CD4-positive, alpha-beta T cell treated with Interleukin-4 for 1 hour (primary cell): Measurements from ENCODE around the gene FBN1.

ENCODE experiments used
- DNase-seq, 2 donors: peaks; one replicate each; pipeline ENCODE4 v3.0.0-alpha.2; 2020 to 2022

The FBN1 gene

DNA sequence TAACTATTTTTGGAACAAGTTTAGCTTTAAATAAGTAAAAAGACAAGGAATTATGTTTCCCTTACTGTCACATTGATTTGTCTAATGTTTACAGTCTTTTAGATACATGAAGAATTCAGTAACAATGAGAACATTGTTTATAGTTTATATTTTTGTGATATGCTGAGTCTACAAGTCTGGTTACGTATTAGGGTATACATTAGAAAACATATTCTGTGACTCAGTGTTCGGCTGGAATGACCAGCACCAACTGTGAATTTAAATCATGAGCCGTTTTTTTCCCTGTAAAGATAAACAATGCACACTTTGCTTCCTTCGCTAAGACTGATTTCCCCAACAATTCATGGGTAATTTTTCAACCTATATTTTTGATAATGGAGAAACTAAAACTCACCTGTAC, 182.8 kb downstream of the FBN1 start:
- DNase-seq: no peak

DNA sequence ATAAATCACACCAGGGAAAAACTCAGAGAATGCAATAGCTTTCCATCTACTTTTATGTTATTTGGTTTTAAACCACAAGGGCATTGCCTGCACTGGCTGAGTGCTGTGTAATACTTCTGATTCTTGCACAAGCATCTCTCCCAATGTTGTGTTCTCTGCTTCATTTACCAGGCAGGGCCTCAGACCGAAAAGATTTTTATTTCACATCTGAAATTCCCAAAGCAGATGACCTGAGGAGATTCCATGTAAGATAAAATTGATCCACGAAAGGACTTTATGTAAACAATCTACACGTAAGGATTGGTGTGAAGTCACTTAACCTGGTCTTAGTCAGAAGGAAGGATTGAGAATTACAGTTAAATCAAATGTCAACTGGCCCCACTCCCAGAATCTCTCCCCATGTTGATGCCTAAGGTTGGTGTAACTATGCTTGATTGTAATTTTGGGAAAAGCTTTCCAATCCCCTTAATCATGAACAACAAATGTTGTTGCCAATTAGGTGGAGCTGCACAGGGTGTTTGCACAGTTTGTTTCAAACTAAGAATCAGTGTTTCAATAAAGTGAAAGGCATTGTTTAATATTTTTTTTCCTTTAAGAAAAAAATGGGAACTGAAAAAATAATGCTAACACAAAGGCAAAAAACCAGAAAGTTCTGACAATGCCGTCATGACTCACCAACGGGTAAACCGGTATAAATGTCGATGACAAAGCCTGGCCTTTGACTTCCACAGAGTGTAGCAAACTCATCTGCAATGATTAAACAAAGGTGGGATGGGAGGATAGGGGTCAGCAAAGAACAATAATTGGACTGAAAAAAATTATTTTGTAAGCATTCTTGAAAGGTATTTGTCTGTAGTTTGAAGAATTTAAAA, 185.7 kb downstream of the FBN1 start:
- DNase-seq: no peak

DNA sequence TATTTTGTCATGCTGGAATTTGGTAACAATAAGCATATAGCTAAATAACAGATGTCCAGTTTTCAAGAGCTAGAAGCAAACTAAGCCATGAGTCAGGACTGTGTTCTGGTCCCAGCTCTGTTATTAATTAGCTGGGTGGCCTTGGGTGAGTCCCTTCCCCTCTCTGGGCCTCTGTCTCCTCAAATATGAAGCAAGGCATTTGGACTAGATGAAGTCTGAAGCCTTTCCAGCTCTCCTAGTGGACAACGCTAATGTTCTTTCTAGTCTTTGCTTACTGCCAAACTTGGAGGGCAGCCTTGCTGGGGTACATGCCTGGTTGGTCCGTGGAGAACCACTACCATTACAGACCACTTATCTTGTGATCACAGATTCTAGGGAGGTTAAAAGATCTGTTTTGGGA, 186.6 kb downstream of the FBN1 start:
- no peak for DNase-seq

DNA sequence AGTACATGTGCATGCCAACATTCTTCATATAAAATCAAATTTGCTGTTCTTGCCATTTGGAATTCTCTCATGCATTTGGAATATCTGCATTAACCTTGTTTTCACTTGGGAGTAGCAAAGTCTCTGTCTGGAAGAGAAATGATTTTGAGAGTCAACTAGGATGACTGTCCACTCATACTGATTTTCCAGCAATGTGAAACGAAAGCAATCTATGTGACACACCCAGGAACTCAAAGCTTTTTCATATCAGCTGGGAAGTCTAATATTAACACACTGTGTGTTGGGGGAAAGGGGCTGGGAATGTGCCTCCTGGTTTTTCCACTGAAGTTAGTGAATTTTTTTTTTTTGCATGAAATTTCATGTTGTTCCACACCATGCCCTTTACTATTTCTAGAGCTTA, 189.4 kb downstream of the FBN1 start:
- no peak for DNase-seq

DNA sequence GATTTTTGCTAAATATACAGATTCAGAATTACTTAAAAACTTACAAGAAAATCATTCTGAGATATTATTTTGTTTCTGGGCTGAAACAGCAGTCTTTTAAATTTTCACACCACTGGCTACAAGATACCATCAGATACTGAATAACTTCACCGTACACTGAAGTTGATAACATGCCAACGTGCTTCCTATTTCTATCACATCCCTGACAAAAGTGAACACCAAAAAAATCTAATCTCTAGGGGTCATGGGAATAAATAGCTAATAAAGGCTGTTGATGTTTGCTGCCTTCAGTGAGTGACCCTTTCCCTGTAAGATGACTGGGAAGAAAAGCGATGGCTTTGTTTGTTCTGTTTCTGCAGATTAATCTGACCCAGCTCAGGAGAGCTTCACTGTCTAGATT, 193.8 kb downstream of the FBN1 start:
- DNase-seq: no peak

DNA sequence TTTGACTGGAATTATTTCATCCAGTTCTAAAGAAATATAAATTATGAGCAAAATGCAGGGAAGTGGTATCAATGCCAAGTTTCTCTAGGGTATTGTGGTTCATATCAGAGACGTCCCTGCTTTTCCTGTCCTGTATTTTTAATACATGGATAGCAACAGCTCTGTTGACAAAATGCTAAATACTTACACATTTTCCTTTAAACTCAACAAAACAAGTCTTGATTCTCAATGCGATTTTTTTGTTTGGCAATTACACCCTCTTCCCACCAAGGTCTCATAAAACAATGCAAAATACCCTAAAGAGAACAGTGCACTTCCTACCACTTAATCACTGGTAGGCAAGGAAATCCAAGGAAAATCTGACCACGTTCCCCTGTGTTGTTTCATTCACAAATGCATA, 194.3 kb downstream of the FBN1 start:
- no peak for DNase-seq

DNA sequence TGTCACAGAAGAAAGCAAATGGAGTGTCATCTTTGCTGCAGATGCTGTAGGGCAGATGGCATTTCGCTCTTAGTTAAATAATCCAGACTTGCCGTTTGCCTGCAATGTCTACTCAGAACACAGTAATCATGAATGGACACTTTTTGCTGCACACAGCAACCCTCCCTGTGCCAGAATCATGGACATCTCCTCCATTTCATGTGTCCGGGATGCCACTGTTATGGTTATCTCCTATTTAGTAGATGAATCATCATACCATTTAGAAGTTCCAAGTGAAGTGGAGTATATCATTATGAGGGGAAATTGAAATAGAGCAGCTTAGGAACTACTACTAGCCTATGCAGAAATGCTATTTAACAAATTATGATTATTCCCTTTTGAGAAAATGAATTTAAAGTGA, 195.8 kb downstream of the FBN1 start:
- no peak for DNase-seq

DNA sequence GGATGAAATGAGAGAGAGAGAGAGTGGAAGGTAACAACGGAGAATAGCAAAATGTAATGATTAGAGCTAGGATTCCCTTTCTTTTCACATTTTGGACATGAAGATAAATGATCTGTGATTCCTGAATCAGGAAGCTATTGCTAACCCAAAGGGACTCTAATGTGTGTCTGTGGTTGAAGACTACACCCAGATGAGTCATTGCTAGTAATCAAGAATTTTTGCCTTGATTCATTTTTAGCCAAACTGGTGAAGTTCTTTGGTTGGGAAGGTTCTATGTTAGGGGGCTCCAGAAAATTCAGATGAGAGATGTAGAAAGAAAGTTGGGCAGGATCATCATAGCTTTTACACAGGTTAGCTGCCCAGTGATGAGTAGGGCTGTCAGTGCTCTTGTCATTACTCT, 197.9 kb downstream of the FBN1 start:
- no peak for DNase-seq

DNA sequence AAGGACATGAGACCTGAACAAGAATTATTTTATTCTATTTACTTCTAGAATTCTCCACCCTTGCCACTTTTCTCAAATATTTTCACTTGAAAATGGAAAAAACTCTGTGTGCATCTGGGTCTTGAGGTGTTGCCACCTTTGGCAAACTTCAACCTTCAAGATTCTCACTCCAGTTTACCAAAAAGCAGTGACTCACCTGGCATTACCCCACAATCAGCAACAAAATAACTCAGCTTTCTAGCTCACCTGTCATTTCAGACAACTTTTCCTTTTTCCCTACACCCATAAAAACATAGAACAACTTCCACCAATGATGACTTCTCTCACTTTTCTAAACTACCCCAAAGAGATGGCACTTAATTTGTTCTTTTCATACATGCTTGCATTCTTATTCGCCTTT, 198.5 kb downstream of the FBN1 start:
- DNase-seq: no peak

DNA sequence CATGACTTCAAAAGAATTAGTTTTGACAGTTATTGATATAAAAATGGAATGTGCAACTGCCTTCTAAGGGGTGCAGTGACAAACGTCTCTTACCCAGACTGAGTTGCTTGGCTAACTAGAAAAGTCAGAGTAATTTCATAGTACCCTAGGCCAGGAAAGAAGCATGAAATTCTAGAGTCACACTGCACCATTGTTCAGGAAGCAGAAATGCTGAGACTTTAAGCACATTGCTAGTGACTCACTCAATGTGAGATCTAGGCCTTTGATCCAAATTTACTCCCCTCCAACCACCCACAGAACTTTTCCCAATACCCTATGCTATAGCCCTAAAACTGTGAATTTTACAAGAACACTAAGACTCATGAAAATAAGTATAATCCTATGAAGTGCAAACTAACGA, 203.5 kb downstream of the FBN1 start:
- DNase-seq: no peak

DNA sequence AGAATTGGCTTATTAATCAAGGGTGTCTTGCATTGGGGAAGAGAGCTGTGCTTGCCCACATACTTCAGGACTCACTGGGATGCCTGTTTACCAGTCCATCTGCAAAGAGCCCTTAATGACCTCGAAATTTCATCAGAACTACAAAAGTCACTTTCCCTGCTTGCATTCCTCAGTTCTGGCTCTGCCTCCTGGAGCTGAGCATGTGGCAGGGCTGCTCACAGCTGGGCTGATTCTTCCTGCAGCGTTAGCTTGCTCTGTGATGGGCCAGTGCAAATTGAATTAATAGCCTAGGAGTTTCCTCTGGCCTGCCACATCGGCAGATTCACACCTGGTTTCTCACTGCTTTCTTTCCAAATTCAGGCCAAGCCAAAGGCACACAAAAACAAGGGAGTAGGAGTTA, 205.4 kb downstream of the FBN1 start:
- no peak for DNase-seq

DNA sequence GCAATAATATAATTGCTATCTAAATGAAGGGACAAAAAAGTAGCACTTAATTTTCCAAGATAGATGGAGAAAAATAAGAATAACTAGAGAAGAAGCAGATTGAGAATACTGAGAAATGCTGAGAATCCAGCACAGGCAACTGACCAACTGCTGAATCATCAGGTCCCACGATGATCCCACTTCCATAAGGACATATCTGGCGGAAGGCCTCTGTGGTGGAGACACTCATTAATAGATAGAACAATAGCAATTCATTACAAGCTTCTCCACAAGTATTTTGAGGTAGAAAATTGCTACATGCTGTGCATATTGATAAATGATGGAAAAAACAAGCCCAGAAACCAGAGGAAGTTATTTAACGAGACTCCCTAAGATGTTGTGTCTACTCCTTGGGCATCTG, 208.3 kb downstream of the FBN1 start:
- no peak for DNase-seq

DNA sequence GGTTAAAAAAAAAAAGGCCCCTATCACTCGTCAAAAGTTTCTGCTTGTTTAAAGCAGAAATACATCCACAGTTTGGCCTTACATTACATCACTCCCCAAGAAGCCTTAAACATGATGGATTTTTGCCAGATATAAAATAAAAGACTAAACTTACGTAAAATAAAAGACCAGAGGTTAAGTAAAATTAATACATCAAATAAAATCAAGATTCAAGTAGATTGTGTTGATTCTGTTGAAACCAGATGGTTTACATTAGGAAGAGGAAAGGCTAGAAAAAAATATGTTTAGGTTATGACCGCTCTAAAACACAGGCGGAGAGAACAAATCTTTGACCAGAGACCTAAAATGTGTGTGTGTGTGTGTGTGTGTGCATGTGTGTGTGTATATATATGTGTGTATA, 210.2 kb downstream of the FBN1 start:
- DNase-seq: no peak

DNA sequence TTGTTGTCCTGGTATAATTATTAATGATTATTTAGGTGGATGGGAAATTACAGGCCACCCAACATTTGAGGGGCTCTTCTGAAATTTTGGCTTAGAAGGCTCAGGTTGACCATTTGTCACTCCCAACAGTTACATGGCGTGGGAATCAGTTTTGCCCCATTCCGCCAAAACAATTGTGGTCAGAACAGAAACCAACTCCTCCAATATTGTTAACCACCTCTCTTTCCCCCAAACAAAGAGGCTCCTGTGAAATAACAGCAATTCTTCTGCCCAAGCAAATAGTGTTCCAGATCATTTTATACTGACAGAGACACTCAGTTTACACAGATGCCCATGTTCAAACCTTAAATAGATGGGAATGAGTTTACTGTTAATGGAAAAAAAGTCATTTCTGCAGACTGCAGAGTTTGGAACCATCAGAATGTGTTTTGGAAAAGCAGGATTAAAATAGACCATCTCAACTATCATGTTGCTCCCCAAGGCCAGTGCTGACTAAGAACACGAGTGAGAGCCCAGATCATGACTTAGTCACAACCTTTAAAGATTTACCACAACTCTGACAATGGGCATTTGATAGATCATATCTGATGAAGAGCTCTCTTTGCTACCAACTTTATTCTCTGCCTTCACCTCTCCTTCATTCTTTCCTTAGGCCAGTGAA, 212.2 kb downstream of the FBN1 start:
- DNase-seq: no peak

DNA sequence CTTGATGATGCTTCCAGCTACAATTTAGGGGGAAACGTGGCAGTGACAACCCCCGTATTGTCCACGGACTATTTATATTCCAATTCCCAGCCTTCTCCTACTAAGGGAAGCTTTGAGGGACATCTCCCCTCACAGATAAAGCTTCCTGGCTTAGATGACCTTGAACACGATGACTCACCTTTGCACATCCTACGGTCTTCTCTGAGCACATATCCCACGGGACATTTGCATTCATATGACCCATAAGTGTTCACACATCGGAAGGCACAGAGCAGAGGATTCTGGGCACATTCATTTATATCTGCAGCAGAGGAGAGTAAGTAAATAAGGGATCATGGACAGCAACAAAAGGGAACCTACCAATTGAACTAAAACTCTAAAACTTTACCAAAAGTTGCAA, 212.8 kb downstream of the FBN1 start:
- DNase-seq: no peak

DNA sequence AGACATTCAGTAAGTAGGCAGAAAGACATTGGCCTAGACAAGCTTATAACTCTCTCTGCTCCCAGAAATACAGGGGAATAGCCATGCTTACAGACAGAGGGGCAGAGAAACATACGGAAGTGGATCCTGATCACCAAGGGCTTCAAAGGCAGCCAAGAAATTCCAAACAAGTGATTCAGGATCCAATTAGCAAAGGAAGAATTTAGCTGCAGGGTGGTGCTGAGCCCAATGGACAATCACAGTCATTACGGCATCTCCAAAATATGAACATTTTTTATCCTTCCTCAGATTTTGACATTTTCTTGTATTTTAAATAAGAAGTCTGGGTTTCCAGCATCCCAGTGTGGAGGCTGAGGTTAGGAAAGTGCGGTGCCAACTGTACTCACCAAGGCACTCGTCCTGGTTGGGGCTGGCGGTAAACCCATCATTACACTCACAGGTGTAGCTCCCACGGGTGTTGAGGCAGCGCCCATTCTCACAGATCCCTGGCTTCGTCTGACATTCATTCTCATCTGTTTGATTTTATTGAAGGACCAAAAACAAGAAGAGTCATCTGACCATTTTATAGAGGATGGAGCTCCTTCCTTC, 217.5 kb downstream of the FBN1 start:
- no peak for DNase-seq

DNA sequence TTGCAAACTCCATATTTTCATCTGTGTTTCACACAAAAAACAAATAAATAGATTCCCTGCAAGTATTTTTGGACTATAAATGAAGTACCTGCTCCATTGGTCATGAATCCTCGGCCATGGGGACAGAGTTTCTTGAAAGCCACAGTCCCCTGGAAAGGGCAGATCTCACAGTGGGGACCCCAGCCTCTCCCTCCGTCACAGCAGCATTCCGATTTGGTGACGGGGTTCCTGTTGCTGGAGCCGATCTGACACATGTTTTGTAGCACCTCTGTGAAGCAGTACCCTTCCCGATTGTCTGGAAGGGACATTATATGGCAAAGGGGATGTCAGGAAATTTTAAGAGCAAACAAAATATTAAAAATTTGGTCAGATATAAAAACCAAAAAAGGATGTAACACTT, 218.0 kb downstream of the FBN1 start:
- DNase-seq: no peak

DNA sequence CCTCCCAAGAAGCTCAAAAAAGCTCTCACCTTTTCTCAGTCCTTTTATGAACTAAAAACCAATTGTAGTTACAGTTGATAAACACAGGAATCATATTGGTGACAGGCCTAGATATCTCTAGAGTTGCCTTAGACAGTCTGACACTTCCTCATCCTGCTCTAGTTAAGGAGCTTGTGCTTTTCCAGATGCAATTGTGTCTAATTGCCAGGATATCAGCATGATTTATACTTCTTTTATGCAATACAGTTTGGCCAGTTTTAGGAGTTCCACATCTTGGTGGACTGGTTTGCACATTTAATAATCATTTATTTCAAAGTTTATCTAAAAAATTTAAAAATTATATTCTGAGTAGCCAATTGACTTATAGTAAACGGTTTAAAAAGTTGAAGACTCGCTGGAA, 218.6 kb downstream of the FBN1 start:
- DNase-seq: no peak

DNA sequence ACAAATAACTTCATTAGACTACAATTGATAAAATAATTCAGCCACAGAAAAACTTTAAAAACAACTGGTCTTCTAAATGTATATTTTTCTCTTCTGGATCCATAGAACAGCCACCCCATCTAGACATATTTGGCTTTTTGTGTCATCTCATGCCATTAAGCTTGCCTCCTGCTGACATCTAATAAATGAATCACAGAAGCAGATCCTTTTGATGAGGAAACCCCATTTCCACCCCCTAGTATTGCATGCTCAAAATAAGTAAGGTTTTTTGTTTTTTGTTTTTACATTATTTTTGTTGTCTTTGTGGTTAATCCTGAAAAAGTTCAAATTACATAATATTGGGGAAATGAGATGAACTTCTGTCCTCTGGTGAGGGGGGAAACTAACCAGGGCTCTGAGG, 219.5 kb downstream of the FBN1 start:
- DNase-seq: no peak

DNA sequence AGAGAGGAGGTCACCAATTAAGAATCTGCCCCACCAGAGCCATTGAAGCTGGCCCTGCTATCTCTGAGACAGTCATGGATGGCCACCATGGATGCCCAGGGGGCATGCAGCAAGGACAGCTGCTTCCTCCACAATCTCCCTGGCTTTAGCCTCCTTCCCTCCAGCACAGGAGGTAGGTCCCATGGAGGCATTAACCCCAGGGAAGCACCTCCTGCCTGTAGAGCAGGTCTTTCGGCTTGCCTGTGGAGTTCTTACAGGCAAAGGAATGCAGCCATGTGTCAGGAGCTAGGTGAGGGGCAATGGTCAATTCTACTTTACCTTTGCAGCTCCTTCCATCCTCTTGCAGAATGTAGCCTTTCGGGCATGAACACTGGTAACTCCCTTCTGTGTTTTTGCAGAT, 220.5 kb downstream of the FBN1 start:
- no peak for DNase-seq

DNA sequence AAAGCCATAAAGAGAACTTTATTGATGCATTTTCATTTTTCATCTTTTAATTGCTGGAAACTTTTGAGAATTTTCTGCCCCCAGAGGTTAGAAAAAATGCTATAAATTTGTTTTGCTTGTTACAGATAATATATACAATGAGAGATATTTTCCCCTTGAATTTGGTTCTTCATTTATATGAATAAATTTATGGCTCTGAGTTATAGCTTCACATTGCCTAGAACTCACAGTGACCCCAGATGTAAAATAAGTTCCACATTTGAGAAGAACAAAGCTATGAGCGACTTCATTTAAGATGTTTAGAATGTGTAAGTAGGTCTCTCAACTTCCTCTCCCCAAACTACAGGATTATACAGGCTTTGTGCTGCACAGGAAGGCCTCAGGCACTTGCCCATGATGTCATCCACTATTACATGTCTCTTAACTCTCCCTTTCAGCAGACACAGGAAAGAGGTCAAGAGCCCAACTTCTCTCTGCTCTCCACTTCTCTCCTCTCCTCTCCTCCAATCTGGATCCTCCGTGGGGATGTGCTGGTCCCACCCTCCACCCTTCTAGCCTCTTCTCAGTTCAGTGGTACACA, 221.5 kb downstream of the FBN1 start:
- no peak for DNase-seq

DNA sequence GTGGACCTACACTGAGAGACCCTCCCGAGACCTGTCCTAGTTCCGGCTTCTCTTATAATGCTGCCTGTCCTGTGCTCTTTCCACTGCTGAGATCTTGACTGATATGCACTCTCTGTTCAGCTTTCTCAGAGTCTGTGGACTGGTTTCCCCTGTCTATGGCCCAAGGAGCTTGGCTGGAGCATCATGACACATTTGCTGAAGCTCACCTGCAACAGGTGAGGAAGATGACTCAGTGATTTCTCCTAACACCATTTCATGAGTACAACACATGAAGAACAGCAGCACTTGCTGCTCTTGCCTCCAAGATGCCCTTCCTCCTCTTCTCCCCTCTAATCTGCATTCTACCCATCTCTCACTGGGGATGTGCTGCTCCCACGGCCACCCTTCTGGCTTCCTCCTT, 222.2 kb downstream of the FBN1 start:
- DNase-seq: no peak

DNA sequence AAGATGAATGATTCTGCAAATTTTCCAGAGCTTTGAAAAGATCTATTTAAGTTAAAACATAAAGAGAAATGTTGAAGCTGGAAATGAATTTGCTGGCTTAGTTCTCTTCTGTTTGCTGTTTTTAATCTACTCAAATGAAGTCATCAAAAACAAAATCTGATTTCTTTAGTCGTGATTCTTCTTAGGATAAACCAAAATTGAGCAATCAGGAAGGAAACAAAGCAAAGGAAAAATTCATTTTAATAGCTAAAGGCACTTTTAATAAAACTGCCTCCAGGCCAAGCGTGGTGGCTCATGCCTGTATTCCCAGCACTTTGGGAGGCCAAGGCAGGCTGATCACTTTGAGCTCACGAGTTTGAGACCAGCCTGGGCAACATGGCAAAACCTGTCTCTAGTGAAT, 223.1 kb downstream of the FBN1 start:
- DNase-seq: no peak

DNA sequence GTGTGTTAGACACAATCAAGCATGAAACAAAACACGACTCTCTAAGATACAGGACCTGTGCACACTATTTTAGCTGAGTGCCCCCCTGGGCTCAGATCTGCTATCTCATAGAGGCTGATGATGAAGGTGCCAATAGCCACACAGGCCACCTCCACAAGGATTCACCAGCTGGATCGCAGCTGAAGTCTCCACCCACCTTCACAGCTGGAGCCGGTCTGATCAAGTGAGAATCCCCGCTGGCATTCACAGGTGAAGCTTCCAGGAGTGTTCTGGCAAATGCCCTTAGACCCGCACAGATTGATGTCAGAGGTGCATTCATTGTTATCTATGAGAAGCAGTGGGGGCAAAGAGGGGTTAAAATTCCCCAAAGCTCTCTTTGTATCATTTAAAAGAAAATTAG, 224.1 kb downstream of the FBN1 start:
- DNase-seq: no peak
